Measurements from ENCODE around the gene WT1. TPM values are rescaled to one million over a fixed set of nuclear protein-coding genes. Genes with fewer than 3 reads are reported as not detected.

The WT1 gene
- total and polyA plus RNA-seq, 10 of the 15 experiments (the other 5 are each of a cell fraction or from before 2014, with no cell fraction given) = 0.07 to 0.37 (median 0.08) TPM; not detected in 7

DNA sequence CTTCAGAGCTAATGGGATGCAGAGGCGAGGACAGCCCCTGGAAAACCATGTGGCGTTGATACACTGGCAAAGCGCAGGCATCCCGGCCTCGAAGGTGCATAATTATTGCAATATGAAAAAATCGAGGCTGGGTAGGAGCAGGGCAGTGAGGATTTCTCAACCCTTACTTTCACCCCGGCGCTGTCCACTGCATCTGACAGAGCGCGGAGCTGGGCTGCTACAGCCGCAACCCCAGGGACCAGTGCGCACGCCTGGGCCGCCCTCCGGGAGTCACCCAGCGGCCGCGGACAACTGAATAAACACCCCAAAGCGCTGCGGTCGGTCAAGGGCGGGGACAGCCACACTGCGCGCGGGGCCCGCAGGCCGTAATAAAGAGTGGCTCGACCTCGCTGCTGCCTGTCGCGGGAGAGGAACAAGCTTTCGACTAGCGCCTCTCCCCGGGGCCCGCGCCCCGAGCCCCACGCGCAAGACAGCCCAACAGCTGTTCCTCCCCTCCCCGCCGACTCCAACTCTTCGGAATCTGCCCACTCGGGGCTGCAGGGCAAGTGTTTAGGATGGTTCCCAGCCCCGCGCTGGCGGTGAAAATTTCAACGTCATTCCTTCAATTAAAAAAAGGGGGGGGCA lies 3.6 kb upstream of the WT1 start:
- SMC1A ChIA-PET (ENCODE audit: uncharacterized antibody, unreplicated experiment) = no interaction called here
- intact Hi-C loops (cut with micrococcal nuclease; ENCODE audit: unreplicated experiment) = no loop called here
- no peaks in the 10 kb centered on the region for H4K20me1 ChIP-seq (ENCODE audit: control insufficient read depth, insufficient read depth)
- CTCF ChIA-PET = no interaction called here
- peaks cover 14 to 19% of the 10 kb centered on the region in 2 experiments for H3K27me3 ChIP-seq (replicated peaks in 1 of 2; ENCODE audit: control insufficient read depth in 2 of 2, insufficient read depth in 2 of 2, low read length in 1 of 2)
- H3K9me3 ChIP-seq (replicated peaks; ENCODE audit: control insufficient read depth, insufficient read depth, low read length) = no peaks in the 10 kb centered on the region; the same call in 2 of the 3 replicates
- RAD21 ChIA-PET (ENCODE audit: unreplicated experiment) = no interaction called here
- H3K36me3 ChIP-seq (ENCODE audit: control insufficient read depth in 2 of 2, insufficient read depth in 2 of 2, low read length in 1 of 2) = no peaks in the 10 kb centered on the region
- H3K27ac ChIP-seq (ENCODE audit: control insufficient read depth, insufficient read depth) = no peak overlapping the region
- H3K4me2 ChIP-seq (ENCODE audit: control insufficient read depth, insufficient read depth) = no peak overlapping the region
- H3K9ac ChIP-seq (ENCODE audit: control insufficient read depth, insufficient read depth, low read length) = no peak overlapping the region
- H3K79me2 ChIP-seq (ENCODE audit: control insufficient read depth, insufficient read depth, low read length) = no peaks in the 10 kb centered on the region
- TF ChIP-seq IKZF1 (conservative IDR thresholded peaks at IDR 0.05) (no peak), HDGF (IDR thresholded peaks at IDR 0.05) (no peak), GATAD2B (conservative IDR thresholded peaks at IDR 0.05; ENCODE audit: low read depth) (no peak), EGR1 (IDR thresholded peaks at IDR 0.05; ENCODE audit: borderline replicate concordance in 1 of 2, low read depth in 2 of 2, low read length in 2 of 2) (no peak), WRNIP1 (IDR thresholded peaks at IDR 0.05; ENCODE audit: borderline replicate concordance, low read depth, low read length) (no peak), ZNF274 (IDR thresholded peaks at IDR 0.05; ENCODE audit: insufficient read depth, insufficient read length) (no peak), USF2 (IDR thresholded peaks at IDR 0.05; ENCODE audit: borderline replicate concordance, low read depth, low read length) (no peak), TCF7 (IDR thresholded peaks at IDR 0.05; ENCODE audit: borderline replicate concordance) (no peak), FOXK2 (IDR thresholded peaks at IDR 0.05) (no peak), ATF3 (IDR thresholded peaks at IDR 0.05; ENCODE audit: borderline replicate concordance, extremely low read depth, low read depth, low read length) (no peak), SUPT20H (IDR thresholded peaks at IDR 0.05; ENCODE audit: borderline replicate concordance, control insufficient read depth, low read depth, low read length) (no peak)
- TF ChIP-seq, protein P1, sequence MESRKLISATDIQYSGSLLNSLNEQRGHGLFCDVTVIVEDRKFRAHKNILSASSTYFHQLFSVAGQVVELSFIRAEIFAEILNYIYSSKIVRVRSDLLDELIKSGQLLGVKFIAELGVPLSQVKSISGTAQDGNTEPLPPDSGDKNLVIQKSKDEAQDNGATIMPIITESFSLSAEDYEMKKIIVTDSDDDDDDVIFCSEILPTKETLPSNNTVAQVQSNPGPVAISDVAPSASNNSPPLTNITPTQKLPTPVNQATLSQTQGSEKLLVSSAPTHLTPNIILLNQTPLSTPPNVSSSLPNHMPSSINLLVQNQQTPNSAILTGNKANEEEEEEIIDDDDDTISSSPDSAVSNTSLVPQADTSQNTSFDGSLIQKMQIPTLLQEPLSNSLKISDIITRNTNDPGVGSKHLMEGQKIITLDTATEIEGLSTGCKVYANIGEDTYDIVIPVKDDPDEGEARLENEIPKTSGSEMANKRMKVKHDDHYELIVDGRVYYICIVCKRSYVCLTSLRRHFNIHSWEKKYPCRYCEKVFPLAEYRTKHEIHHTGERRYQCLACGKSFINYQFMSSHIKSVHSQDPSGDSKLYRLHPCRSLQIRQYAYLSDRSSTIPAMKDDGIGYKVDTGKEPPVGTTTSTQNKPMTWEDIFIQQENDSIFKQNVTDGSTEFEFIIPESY (IDR thresholded peaks at IDR 0.05) = no peak
- FAIRE-seq (no peak), DNase-seq (ENCODE audit: low read depth, low spot score) (no peak), ATAC-seq (no peak)
- POLR2A ChIA-PET = no interaction called here
- H3K4me1 ChIP-seq (ENCODE audit: control insufficient read depth, insufficient read depth, low read length) = no peaks in the 10 kb centered on the region
- in situ Hi-C loops (cut with MboI) = no loop called here
- no peak overlapping the region for H2AFZ ChIP-seq (ENCODE audit: control insufficient read depth, low read depth, low read length)
- 51% methylated on average over 41 of the region's 47 CpGs for WGBS (ENCODE audit: insufficient coverage, insufficient replicate concordance, low lambda C conversion rate, missing lambda C conversion rate)
- H3K4me3 ChIP-seq = no peak overlapping the region
- no TSS peak for BruUV-seq (replicated peaks)

Measured in GM12878 (cell line).